Measurements from ENCODE around the gene NEK1. TPM values are rescaled to one million over a fixed set of nuclear protein-coding genes. Genes with fewer than 3 reads are reported as not detected.

The NEK1 gene
- total and polyA plus RNA-seq, 2 of the 8 experiments (the other 6 are each of a cell fraction or from before 2014, with no cell fraction given), result 3.9 to 11.7 TPM

GRCh38 chr4:169655401-169655800 is 43.0 kb upstream of the NEK1 start:
- POLR2A ChIA-PET (ENCODE audit: partially characterized antibody), result no interaction called here

More at GRCh38 chr4:169655401-169655800, 43.0 kb upstream of the NEK1 start:
- Histone ChIP-seq H2BK5ac (ENCODE audit: low read depth, low read length) (no peak overlapping the region), H3K18ac (ENCODE audit: extremely low read depth, low read length) (no peak overlapping the region), H3K79me1 (ENCODE audit: low read depth, low read length) (no peaks in the 10 kb centered on the region), H4K5ac (ENCODE audit: insufficient read length, low read depth, low read length) (no peak overlapping the region), H3K9ac (replicated peaks in 1 of 4; ENCODE audit: extremely low read depth in 1 of 4, low read depth in 3 of 4, low read length in 3 of 4) (no peak overlapping the region), H3K4ac (replicated peaks; ENCODE audit: insufficient read length, low read depth, low read length) (no peak overlapping the region), H3K4me3 (ENCODE audit: extremely low read depth in 1 of 4, insufficient read depth in 2 of 4, low read depth in 3 of 4, low read length in 4 of 4) (no peak overlapping the region), H3K36me3 (ENCODE audit: control insufficient read depth in 2 of 4, insufficient read depth in 4 of 4, low read length in 3 of 4) (no peaks in the 10 kb centered on the region), H3K27me3 (replicated peaks in 1 of 4; ENCODE audit: control insufficient read depth in 3 of 4, extremely low read depth in 1 of 4, insufficient read depth in 3 of 4, low read length in 3 of 4) (peaks cover 0 to 1% (median 0%) of the 10 kb centered on the region in 4 experiments; a peak in 1 of 7 replicates), H4K8ac (ENCODE audit: extremely low read depth, insufficient read depth, low read length) (no peak overlapping the region), H2BK15ac (ENCODE audit: low read length) (no peak overlapping the region), H4K20me1 (replicated peaks in 1 of 2; ENCODE audit: control insufficient read depth in 1 of 2, insufficient read depth in 2 of 2, low read length in 2 of 2) (peaks cover 2% of the 10 kb centered on the region in 2 experiments), H2AK5ac (ENCODE audit: low read depth, low read length) (no peak overlapping the region), H3K4me2 (ENCODE audit: insufficient read depth in 1 of 2, low read depth in 2 of 2, low read length in 2 of 2) (no peak overlapping the region), H3K4me1 (replicated peaks in 1 of 4; ENCODE audit: control insufficient read depth in 3 of 4, insufficient read depth in 4 of 4, low read length in 3 of 4) (peaks cover 0 to 2% (median 1%) of the 10 kb centered on the region in 4 experiments; a peak in 2 of 7 replicates), H3K79me2 (ENCODE audit: control insufficient read depth in 1 of 2, insufficient read depth in 2 of 2, low read length in 2 of 2) (peaks cover 0 to 43% of the 10 kb centered on the region in 2 experiments; a peak in 2 of 4 replicates), H3K23ac (ENCODE audit: insufficient read length) (no peak overlapping the region), H2BK12ac (ENCODE audit: low read depth, low read length) (no peak overlapping the region), H3K23me2 (ENCODE audit: low read depth, low read length) (no peaks in the 10 kb centered on the region), H3K27ac (ENCODE audit: low read depth, low read length) (no peak overlapping the region), H2BK20ac (ENCODE audit: low read length) (no peak overlapping the region), H2AFZ (ENCODE audit: low read length) (no peak overlapping the region), H4K91ac (replicated peaks; ENCODE audit: insufficient read length, low read length) (no peak overlapping the region), H3K56ac (replicated peaks; ENCODE audit: insufficient read length, low read depth, low read length) (no peak overlapping the region), H3K14ac (ENCODE audit: insufficient read length) (no peak overlapping the region), H3K9me3 (ENCODE audit: insufficient read depth in 2 of 2, low read depth in 1 of 2, low read length in 1 of 2) (no peaks in the 10 kb centered on the region), H2BK120ac (replicated peaks; ENCODE audit: low read depth, low read length) (no peak overlapping the region)
- no peak for TF ChIP-seq RNF2 (IDR thresholded peaks at IDR 0.05; ENCODE audit: borderline replicate concordance, low read depth, low read length, missing control alignments, poor library complexity, severe bottlenecking)
- no peak for TF ChIP-seq CHD1 (IDR thresholded peaks at IDR 0.05; ENCODE audit: low read depth, low read length)
- TF ChIP-seq GTF2F1 (IDR thresholded peaks at IDR 0.05; ENCODE audit: borderline replicate concordance, low read depth, low read length), result no peak
- no peak for TF ChIP-seq POLR2AphosphoS5 (IDR thresholded peaks at IDR 0.05; ENCODE audit: low read depth, low read length)
- peak; percentile 25; the same call in 1 of the 2 replicates for TF ChIP-seq KDM1A (IDR thresholded peaks at IDR 0.05; ENCODE audit: borderline replicate concordance, low read length)
- no peak for TF ChIP-seq JUN (IDR thresholded peaks at IDR 0.05; ENCODE audit: low read depth, low read length)
- TF ChIP-seq RXRA (IDR thresholded peaks at IDR 0.05; ENCODE audit: insufficient read depth, low read depth, low read length), result no peak
- no peak for TF ChIP-seq KDM5A (IDR thresholded peaks at IDR 0.05; ENCODE audit: low read length)
- no peak for FAIRE-seq
- CTCF ChIA-PET (ENCODE audit: partially characterized antibody), result interaction anchor here (1.5 kb wide), 1 partner anchor 42 kb away, joined by 5 read pairs; no protein-coding TSS in a partner anchor
- WGBS, 2 experiments (ENCODE audit: extremely low coverage in 1 of 2, insufficient coverage in 1 of 2, insufficient read length in 1 of 2, insufficient replicate concordance in 2 of 2, low coverage in 1 of 2, low lambda C conversion rate in 2 of 2, missing lambda C conversion rate in 1 of 2), result 94% methylated on average over 6 of the region's 6 CpGs; no CpG with 5 or more reads in 1 of the 2 experiments
- DNase-seq (ENCODE audit: low read depth in 1 of 2, low spot score in 2 of 2), result no peak
